ENCODE data around the gene SORCS2. TPM values are rescaled to one million over a fixed set of nuclear protein-coding genes. Genes with fewer than 3 reads are reported as not detected.

The SORCS2 gene
- total RNA-seq, 1 donor from 2014 or later, result 7.1 TPM

DNA sequence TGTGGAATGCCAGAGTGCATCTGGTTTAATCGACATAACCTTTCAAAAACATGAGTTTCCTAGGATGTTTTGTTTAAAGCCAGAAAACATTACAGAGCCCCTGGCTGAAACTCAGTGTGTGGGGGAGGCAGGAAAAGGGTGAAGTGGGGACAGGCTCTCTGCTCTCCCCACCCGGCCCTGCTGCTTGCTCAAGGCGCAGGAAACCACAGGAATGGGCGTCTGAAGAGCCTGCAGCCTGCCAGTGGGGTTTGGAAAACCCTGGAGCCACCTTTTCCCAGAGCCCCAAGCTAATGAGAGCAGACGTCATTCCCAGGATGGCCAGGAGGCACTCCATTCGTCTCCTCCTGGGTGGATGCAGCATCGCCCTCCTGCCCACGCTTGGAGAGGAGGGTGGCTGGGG lies 506.7 kb downstream of the SORCS2 start:
- Mint-ChIP-seq H3K4me3 (no peak overlapping the region), H3K27ac (no peak overlapping the region), H3K4me1 (peaks cover 18% of the 10 kb centered on the region), H3K36me3 (no peaks in the 10 kb centered on the region), H3K9me3 (no peaks in the 10 kb centered on the region), H3K27me3 (ENCODE audit: low read depth) (peaks cover 15% of the 10 kb centered on the region)
- DNase-seq (ENCODE audit: low spot score in 2 of 2, unreplicated experiment in 2 of 2), result no peak
- TF ChIP-seq, protein P1, sequence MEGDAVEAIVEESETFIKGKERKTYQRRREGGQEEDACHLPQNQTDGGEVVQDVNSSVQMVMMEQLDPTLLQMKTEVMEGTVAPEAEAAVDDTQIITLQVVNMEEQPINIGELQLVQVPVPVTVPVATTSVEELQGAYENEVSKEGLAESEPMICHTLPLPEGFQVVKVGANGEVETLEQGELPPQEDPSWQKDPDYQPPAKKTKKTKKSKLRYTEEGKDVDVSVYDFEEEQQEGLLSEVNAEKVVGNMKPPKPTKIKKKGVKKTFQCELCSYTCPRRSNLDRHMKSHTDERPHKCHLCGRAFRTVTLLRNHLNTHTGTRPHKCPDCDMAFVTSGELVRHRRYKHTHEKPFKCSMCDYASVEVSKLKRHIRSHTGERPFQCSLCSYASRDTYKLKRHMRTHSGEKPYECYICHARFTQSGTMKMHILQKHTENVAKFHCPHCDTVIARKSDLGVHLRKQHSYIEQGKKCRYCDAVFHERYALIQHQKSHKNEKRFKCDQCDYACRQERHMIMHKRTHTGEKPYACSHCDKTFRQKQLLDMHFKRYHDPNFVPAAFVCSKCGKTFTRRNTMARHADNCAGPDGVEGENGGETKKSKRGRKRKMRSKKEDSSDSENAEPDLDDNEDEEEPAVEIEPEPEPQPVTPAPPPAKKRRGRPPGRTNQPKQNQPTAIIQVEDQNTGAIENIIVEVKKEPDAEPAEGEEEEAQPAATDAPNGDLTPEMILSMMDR (IDR thresholded peaks at IDR 0.05; ENCODE audit: unreplicated experiment), result no peak

- Mint-ChIP-seq H3K4me1 (peaks cover 18% of the 10 kb centered on the region), H3K9me3 (no peaks in the 10 kb centered on the region), H3K4me3 (no peak overlapping the region), H3K36me3 (no peaks in the 10 kb centered on the region), H3K27me3 (ENCODE audit: low read depth) (peaks cover 9% of the 10 kb centered on the region), H3K27ac (no peak overlapping the region)
- TF ChIP-seq, protein P1 (IDR thresholded peaks at IDR 0.05; ENCODE audit: unreplicated experiment), result no peak
- DNase-seq (ENCODE audit: low spot score in 2 of 2, unreplicated experiment in 2 of 2), result no peak
These were observed 507.5 kb downstream of the SORCS2 start for GRCh38 chr4:7699825-7700224.

- DNase-seq (ENCODE audit: low spot score in 2 of 2, unreplicated experiment in 2 of 2), result no peak
- Mint-ChIP-seq H3K36me3 (no peaks in the 10 kb centered on the region), H3K4me3 (no peak overlapping the region), H3K27ac (no peak overlapping the region), H3K9me3 (no peaks in the 10 kb centered on the region), H3K27me3 (ENCODE audit: low read depth) (peaks cover 9% of the 10 kb centered on the region), H3K4me1 (peaks cover 18% of the 10 kb centered on the region)
- TF ChIP-seq, protein P1 (IDR thresholded peaks at IDR 0.05; ENCODE audit: unreplicated experiment), result no peak
These were observed 508.3 kb downstream of the SORCS2 start for GRCh38 chr4:7700665-7701064.

GRCh38 chr4:7701866-7702649 lies 509.7 kb downstream of the SORCS2 start:
- no peaks in the 10 kb centered on the region for H3K36me3 Mint-ChIP-seq
- H3K27me3 Mint-ChIP-seq (ENCODE audit: low read depth), result peaks cover 6% of the 10 kb centered on the region
- no peak overlapping the region for H3K4me3 Mint-ChIP-seq
- DNase-seq (ENCODE audit: low spot score in 2 of 2, unreplicated experiment in 2 of 2), result no peak
- TF ChIP-seq, protein P1 (IDR thresholded peaks at IDR 0.05; ENCODE audit: unreplicated experiment), result no peak
- H3K27ac Mint-ChIP-seq, result no peak overlapping the region
- peaks cover 18% of the 10 kb centered on the region for H3K4me1 Mint-ChIP-seq
- no peaks in the 10 kb centered on the region for H3K9me3 Mint-ChIP-seq

DNA sequence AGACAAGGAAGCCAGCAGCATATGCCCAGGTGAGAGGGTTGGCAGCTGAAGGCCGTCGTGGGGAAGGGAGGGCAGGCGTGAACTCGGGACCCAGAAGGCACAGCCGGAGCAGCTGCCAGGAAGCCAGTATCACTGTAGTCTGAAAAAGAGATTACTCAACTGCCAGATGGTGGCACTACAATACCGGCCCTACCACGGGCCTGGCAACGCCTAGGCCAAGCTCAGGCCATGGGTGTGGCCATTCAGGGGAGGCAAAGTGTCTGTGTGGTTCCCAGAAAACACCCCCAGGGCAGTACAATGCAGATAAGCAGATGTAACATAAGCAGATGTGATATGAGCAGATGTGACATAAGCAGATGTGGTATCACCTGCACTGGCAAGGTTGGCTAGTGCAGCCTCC lies 511.4 kb downstream of the SORCS2 start:
- no peaks in the 10 kb centered on the region for H3K36me3 Mint-ChIP-seq
- H3K27ac Mint-ChIP-seq, result no peak overlapping the region
- TF ChIP-seq, protein P1 (IDR thresholded peaks at IDR 0.05; ENCODE audit: unreplicated experiment), result no peak
- H3K4me3 Mint-ChIP-seq, result no peak overlapping the region
- no peak for DNase-seq (ENCODE audit: low spot score in 2 of 2, unreplicated experiment in 2 of 2)
- H3K27me3 Mint-ChIP-seq (ENCODE audit: low read depth), result peaks cover 4% of the 10 kb centered on the region
- peaks cover 14% of the 10 kb centered on the region for H3K4me1 Mint-ChIP-seq
- no peaks in the 10 kb centered on the region for H3K9me3 Mint-ChIP-seq

All from mesothelial cell of epicardium (in vitro differentiated cells).